H1 (cell line): Measurements from ENCODE around the gene SCGB1D4. TPM values are rescaled to one million over a fixed set of nuclear protein-coding genes. Genes with fewer than 3 reads are reported as not detected.
A peak's percentile ranks its signal among the peaks of the same experiment; 100 is the strongest.

Experiments
- CTCF ChIA-PET: fragments of 300-600 bp; sonication (Branson Sonifier 250); formaldehyde crosslinking; loops from one replicate; lab custom pipeline; 2021; ENCODE audit not compliant: partially characterized antibody; lab: Charles Lee
- POLR2A ChIA-PET: fragments of 300-600 bp; sonication (Branson Sonifier 250); formaldehyde crosslinking; loops from one replicate; lab custom pipeline; 2021; ENCODE audit warnings: inconsistent platforms; ENCODE audit not compliant: partially characterized antibody; lab: Charles Lee
- DNase-seq, 2 experiments: peaks; one replicate each; pipeline versions ENCODE4 v3.0.0 to v3.0.0-alpha.2; 2010 to 2022; ENCODE audit warnings: low spot score in 2 of 2, low read depth in 1 of 2, mixed read lengths in 1 of 2
- FAIRE-seq: peaks from 2 replicates; lab custom pipeline; 2011; peaks lifted over from hg19 to GRCh38; lab: Jason Lieb, UNC
- H2AFZ ChIP-seq: 2 replicates; pipeline ENCODE4 v1.8.1; 2012; ENCODE audit warnings: low read length, inconsistent platforms
- H2AK5ac ChIP-seq: 2 replicates; pipeline ENCODE4 v1.6.1; 2013; ENCODE audit warnings: low read depth, low read length
- H2BK120ac ChIP-seq: replicated peaks from 2 replicates; pipeline ENCODE3; 2013; ENCODE audit warnings: low read depth, low read length, inconsistent platforms
- H2BK12ac ChIP-seq: 2 replicates; pipeline ENCODE4 v1.6.1; 2013; ENCODE audit warnings: low read depth, low read length
- H2BK15ac ChIP-seq: 2 replicates; pipeline ENCODE4 v1.6.1; 2013; ENCODE audit warnings: low read length
- H2BK20ac ChIP-seq: 2 replicates; pipeline ENCODE4 v1.6.1; 2013; ENCODE audit warnings: low read length
- H2BK5ac ChIP-seq: 2 replicates; pipeline ENCODE4 v1.6.1; 2013; ENCODE audit warnings: low read depth, low read length
- H3K14ac ChIP-seq: 2 replicates; pipeline ENCODE4 v1.6.1; 2013; ENCODE audit warnings: inconsistent platforms; ENCODE audit not compliant: insufficient read length
- H3K18ac ChIP-seq: 2 replicates; pipeline ENCODE4 v1.6.1; 2013; ENCODE audit warnings: low read length; ENCODE audit errors: extremely low read depth
- H3K23ac ChIP-seq: 2 replicates; pipeline ENCODE4 v1.6.1; 2013; ENCODE audit warnings: inconsistent platforms; ENCODE audit not compliant: insufficient read length
- H3K23me2 ChIP-seq: 2 replicates; pipeline ENCODE4 v1.6.1; 2013; ENCODE audit warnings: low read depth, low read length
- H3K27ac ChIP-seq: 2 replicates; pipeline ENCODE4 v1.6.1; 2011; ENCODE audit warnings: low read depth, low read length, inconsistent platforms
- H3K27me3 ChIP-seq, 4 experiments: replicated peaks in 1 of 4; 1 replicate in 1 of 4; 2 replicates in 3 of 4; pipeline versions ENCODE4 v1.6.1 to v1.8.1; 2011 to 2013; ENCODE audit warnings: low read length in 3 of 4, mild to moderate bottlenecking in 3 of 4, inconsistent platforms in 2 of 4, mixed read lengths in 2 of 4, moderate library complexity in 1 of 4; ENCODE audit not compliant: control insufficient read depth in 3 of 4, insufficient read depth in 3 of 4; ENCODE audit errors: extremely low read depth in 1 of 4
- H3K36me3 ChIP-seq, 4 experiments: 2 replicates each; pipeline versions ENCODE4 v1.6.1 to v1.8.1; 2011 to 2013; ENCODE audit warnings: mild to moderate bottlenecking in 4 of 4, low read length in 3 of 4, moderate library complexity in 2 of 4, control low read depth in 1 of 4, inconsistent platforms in 1 of 4; ENCODE audit not compliant: insufficient read depth in 4 of 4, control insufficient read depth in 2 of 4
- H3K4ac ChIP-seq: replicated peaks from 2 replicates; pipeline ENCODE3; 2013; ENCODE audit warnings: low read length, low read depth, mixed read lengths, inconsistent platforms; ENCODE audit not compliant: insufficient read length
- H3K4me1 ChIP-seq, 4 experiments: replicated peaks in 1 of 4; 1 replicate in 1 of 4; 2 replicates in 3 of 4; pipeline versions ENCODE4 v1.6.1 to v1.8.1; 2011 to 2013; ENCODE audit warnings: low read length in 3 of 4, inconsistent platforms in 2 of 4, mixed read lengths in 1 of 4; ENCODE audit not compliant: insufficient read depth in 4 of 4, control insufficient read depth in 3 of 4
- H3K4me2 ChIP-seq, 2 experiments: 2 replicates each; pipeline versions ENCODE4 v1.6.1 to v1.8.1; 2011 to 2013; ENCODE audit warnings: low read depth in 2 of 2, low read length in 2 of 2, control low read depth in 1 of 2, inconsistent platforms in 1 of 2, mild to moderate bottlenecking in 1 of 2; ENCODE audit not compliant: insufficient read depth in 1 of 2
- H3K4me3 ChIP-seq, 4 experiments: fragments of 200-600, 300-600 bp in 1 of 4; sonication (generic), shearing (Covaris generic), sonication (Bioruptor Twin) in 1 of 4; 2 replicates each; pipeline versions ENCODE4 v1.5.1 to v1.8.1; 2011 to 2016; ENCODE audit warnings: low read length in 4 of 4, low read depth in 3 of 4, control low read depth in 2 of 4, inconsistent platforms in 2 of 4, mild to moderate bottlenecking in 2 of 4, mixed read lengths in 1 of 4, moderate library complexity in 1 of 4; ENCODE audit not compliant: insufficient read depth in 2 of 4; ENCODE audit errors: extremely low read depth in 1 of 4
- H3K56ac ChIP-seq: replicated peaks from 2 replicates; pipeline ENCODE3; 2013; ENCODE audit warnings: low read depth, mild to moderate bottlenecking, mixed read lengths, low read length, inconsistent platforms; ENCODE audit not compliant: insufficient read length
- H3K79me1 ChIP-seq: 2 replicates; pipeline ENCODE4 v1.6.1; 2013; ENCODE audit warnings: low read depth, low read length, control low read depth
- H3K79me2 ChIP-seq, 2 experiments: 2 replicates each; pipeline versions ENCODE4 v1.6.1 to v1.8.1; 2012 to 2013; ENCODE audit warnings: low read length in 2 of 2, mild to moderate bottlenecking in 2 of 2, inconsistent platforms in 1 of 2; ENCODE audit not compliant: insufficient read depth in 2 of 2, control insufficient read depth in 1 of 2
- H3K9ac ChIP-seq, 4 experiments: replicated peaks in 1 of 4; 1 replicate in 1 of 4; 2 replicates in 3 of 4; pipeline versions ENCODE4 v1.6.1 to v1.8.1; 2011 to 2013; ENCODE audit warnings: low read depth in 3 of 4, low read length in 3 of 4, control low read depth in 2 of 4, mild to moderate bottlenecking in 2 of 4, moderate library complexity in 2 of 4, inconsistent platforms in 1 of 4; ENCODE audit errors: extremely low read depth in 1 of 4
- H3K9me3 ChIP-seq, 2 experiments: 2 replicates each; pipeline versions ENCODE4 v1.6.1 to v1.8.1; 2012 to 2013; ENCODE audit warnings: mild to moderate bottlenecking in 2 of 2, moderate library complexity in 2 of 2, control low read depth in 1 of 2, inconsistent platforms in 1 of 2, low read depth in 1 of 2, low read length in 1 of 2, mixed read lengths in 1 of 2; ENCODE audit not compliant: insufficient read depth in 2 of 2
- H4K20me1 ChIP-seq, 2 experiments: replicated peaks in 1 of 2; 2 replicates each; pipeline versions ENCODE3 to v1.8.1; 2011 to 2013; ENCODE audit warnings: inconsistent platforms in 2 of 2, low read length in 2 of 2, mild to moderate bottlenecking in 1 of 2; ENCODE audit not compliant: insufficient read depth in 2 of 2, control insufficient read depth in 1 of 2
- H4K5ac ChIP-seq: 2 replicates; pipeline ENCODE4 v1.6.1; 2013; ENCODE audit warnings: low read length, low read depth, mixed read lengths, inconsistent platforms; ENCODE audit not compliant: insufficient read length
- H4K8ac ChIP-seq: 2 replicates; pipeline ENCODE4 v1.8.0; 2013; ENCODE audit warnings: mild to moderate bottlenecking, moderate library complexity, low read length, inconsistent platforms; ENCODE audit not compliant: insufficient read depth; ENCODE audit errors: extremely low read depth
- H4K91ac ChIP-seq: replicated peaks from 2 replicates; pipeline ENCODE3; 2013; ENCODE audit warnings: low read length, mixed read lengths, inconsistent platforms; ENCODE audit not compliant: insufficient read length
- GTF2F1 ChIP-seq: IDR thresholded peaks from 2 replicates; pipeline ENCODE4 v1.6.1; 2012; ENCODE audit warnings: low read depth, low read length, improper control_type of control experiment, borderline replicate concordance
- MAX ChIP-seq: IDR thresholded peaks from 2 replicates; pipeline ENCODE4 v1.6.1; 2012; ENCODE audit warnings: inconsistent platforms
- RAD21 ChIP-seq, 2 experiments: IDR thresholded peaks in 1 of 2; conservative IDR thresholded peaks in 1 of 2; 2 replicates each; pipeline ENCODE4 v1.6.1; 2011; ENCODE audit warnings: low read depth in 2 of 2, low read length in 2 of 2, improper control_type of control experiment in 1 of 2, inconsistent platforms in 1 of 2, mild to moderate bottlenecking in 1 of 2, moderate library complexity in 1 of 2
- RFX5 ChIP-seq: IDR thresholded peaks from 2 replicates; pipeline ENCODE4 v1.6.1; 2011; ENCODE audit warnings: low read depth, low read length, improper control_type of control experiment, borderline replicate concordance
- SIN3A ChIP-seq, 2 experiments: IDR thresholded peaks in 1 of 2; conservative IDR thresholded peaks in 1 of 2; 2 replicates each; pipeline ENCODE4 v1.6.1; 2011 to 2012; ENCODE audit warnings: low read length in 2 of 2, improper control_type of control experiment in 1 of 2, low read depth in 1 of 2, mild to moderate bottlenecking in 1 of 2
- TBP ChIP-seq: IDR thresholded peaks from 2 replicates; pipeline ENCODE4 v1.6.1; 2011; ENCODE audit warnings: low read depth, low read length, improper control_type of control experiment
- WGBS, 2 experiments: shearing (Covaris generic) in 1 of 2; methylation state at CpG; one replicate each; pipeline versions ENCODE4 v1.1.6 to v1.1.7; 2013 to 2015; ENCODE audit warnings: low lambda C conversion rate in 2 of 2, mixed read lengths in 2 of 2, inconsistent platforms in 1 of 2, low coverage in 1 of 2, missing lambda C conversion rate in 1 of 2; ENCODE audit not compliant: insufficient replicate concordance in 2 of 2, insufficient coverage in 1 of 2, insufficient read length in 1 of 2; ENCODE audit errors: extremely low coverage in 1 of 2, missing lambda C conversion rate in 1 of 2; 5-methylcytosine and 5-hydroxymethylcytosine counted together
- polyA plus RNA-seq, 7 experiments: library from polyadenylated mRNA; depleted of rRNA in 3 of 7; stranded (reverse) in 5 of 7; unstranded in 2 of 7; fragments of >200 nt in 5 of 7; fragments of 200-250 nt in 2 of 7; gene quantifications; 1 replicate in 5 of 7; 2 replicates in 1 of 7; 4 replicates in 1 of 7; pipeline versions ENCODE4 v1.2.1 to v1.2.3, GENCODE V29; 2011 to 2013; ENCODE audit warnings: missing spikeins in 2 of 7, mixed read lengths in 2 of 7
- total RNA-seq: library from RNA; stranded (reverse); fragmentation: NEBNext Ultra II Directional; extraction: Animal tissue kit (Norgen Biotek cat#: 25700); gene quantifications from 2 replicates; pipeline ENCODE4 v1.2.1, GENCODE V29; 2021
- TF ChIP-seq, protein P1 (sequence below), 3 experiments: IDR thresholded peaks; 1 replicate in 2 of 3; 2 replicates in 1 of 3; pipeline versions ENCODE4 v1.5.1 to v1.6.1; 2011; ENCODE audit warnings: low read length in 3 of 3, mild to moderate bottlenecking in 3 of 3, inconsistent platforms in 2 of 3, low read depth in 1 of 3, moderate library complexity in 1 of 3; ENCODE audit not compliant: insufficient read depth in 1 of 3; ENCODE audit errors: control extremely low read depth in 1 of 3

The SCGB1D4 gene
- total and polyA plus RNA-seq, 2 of the 8 experiments (the other 6 are each of a cell fraction or from before 2014, with no cell fraction given) = not detected

GRCh38 chr11:62324731-62325556 is 26.1 kb upstream of the SCGB1D4 start:
- 49% methylated on average over 18 of the region's 18 CpGs; no CpG with 5 or more reads in 1 of the 2 experiments for WGBS, 2 experiments
- H3K23me2 ChIP-seq = no peaks in the 10 kb centered on the region
- H3K79me2 ChIP-seq = no peaks in the 10 kb centered on the region
- no peak overlapping the region for H4K8ac ChIP-seq
- CTCF ChIA-PET = interaction anchor here (0.6 to 4.2 kb wide), 15 partner anchors 9 to 204 kb away, joined by 3 to 27 read pairs (median 3); no protein-coding TSS in a partner anchor
- no peak overlapping the region for H3K23ac ChIP-seq
- no peak overlapping the region for H2BK120ac ChIP-seq
- no peak overlapping the region for H3K4me2 ChIP-seq
- peak; percentile 41 to 91 for DNase-seq
- no peak overlapping the region; the same call in 1 of the 2 replicates for H2BK15ac ChIP-seq
- H2AK5ac ChIP-seq = no peak overlapping the region
- H3K4me1 ChIP-seq = no peaks in the 10 kb centered on the region
- H3K27ac ChIP-seq = no peak overlapping the region
- H4K5ac ChIP-seq = no peak overlapping the region
- peak; percentile 76 for FAIRE-seq
- no peaks in the 10 kb centered on the region for H4K20me1 ChIP-seq
- no peak overlapping the region for H3K4me3 ChIP-seq
- no peak overlapping the region for H3K4ac ChIP-seq
- H4K91ac ChIP-seq = no peak overlapping the region
- H3K79me1 ChIP-seq = no peaks in the 10 kb centered on the region
- no peak overlapping the region for H3K9ac ChIP-seq
- no peak overlapping the region; the same call in 1 of the 2 replicates for H3K18ac ChIP-seq
- no peak overlapping the region for H3K14ac ChIP-seq
- H2AFZ ChIP-seq = no peak overlapping the region
- POLR2A ChIA-PET = no interaction called here
- no peaks in the 10 kb centered on the region for H3K9me3 ChIP-seq
- H2BK20ac ChIP-seq = no peak overlapping the region
- no peak overlapping the region for H3K56ac ChIP-seq
- no peaks in the 10 kb centered on the region for H3K36me3 ChIP-seq
- H3K27me3 ChIP-seq = 0 out of 7 replicates have a peak, but pooled peaks cover 0 to 2% (median 0%) of the 10 kb centered on the region in 4 experiments
- H2BK5ac ChIP-seq = no peak overlapping the region
- no peak overlapping the region for H2BK12ac ChIP-seq
- TF ChIP-seq, protein P1, sequence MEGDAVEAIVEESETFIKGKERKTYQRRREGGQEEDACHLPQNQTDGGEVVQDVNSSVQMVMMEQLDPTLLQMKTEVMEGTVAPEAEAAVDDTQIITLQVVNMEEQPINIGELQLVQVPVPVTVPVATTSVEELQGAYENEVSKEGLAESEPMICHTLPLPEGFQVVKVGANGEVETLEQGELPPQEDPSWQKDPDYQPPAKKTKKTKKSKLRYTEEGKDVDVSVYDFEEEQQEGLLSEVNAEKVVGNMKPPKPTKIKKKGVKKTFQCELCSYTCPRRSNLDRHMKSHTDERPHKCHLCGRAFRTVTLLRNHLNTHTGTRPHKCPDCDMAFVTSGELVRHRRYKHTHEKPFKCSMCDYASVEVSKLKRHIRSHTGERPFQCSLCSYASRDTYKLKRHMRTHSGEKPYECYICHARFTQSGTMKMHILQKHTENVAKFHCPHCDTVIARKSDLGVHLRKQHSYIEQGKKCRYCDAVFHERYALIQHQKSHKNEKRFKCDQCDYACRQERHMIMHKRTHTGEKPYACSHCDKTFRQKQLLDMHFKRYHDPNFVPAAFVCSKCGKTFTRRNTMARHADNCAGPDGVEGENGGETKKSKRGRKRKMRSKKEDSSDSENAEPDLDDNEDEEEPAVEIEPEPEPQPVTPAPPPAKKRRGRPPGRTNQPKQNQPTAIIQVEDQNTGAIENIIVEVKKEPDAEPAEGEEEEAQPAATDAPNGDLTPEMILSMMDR (IDR thresholded peaks at IDR 0.05; ENCODE audit: control extremely low read depth in 1 of 3, insufficient read depth in 1 of 3, low read depth in 1 of 3, low read length in 3 of 3) = peak; percentile 98 to 100 (median 99)
- TF ChIP-seq RFX5 = no peak
- no peak for TF ChIP-seq GTF2F1
- TF ChIP-seq SIN3A (conservative IDR thresholded peaks at IDR 0.05 in 1 of 2, IDR thresholded peaks at IDR 0.05 in 1 of 2; ENCODE audit: low read depth in 1 of 2, low read length in 2 of 2) = 0 out of 4 replicates have a peak, but pooled peaks of 1 of the 2 experiments have one; percentile 56
- TF ChIP-seq MAX = 0 out of 2 replicates have a peak, but pooled peaks have one; percentile 12
- TF ChIP-seq RAD21 (IDR thresholded peaks at IDR 0.05 in 1 of 2, conservative IDR thresholded peaks at IDR 0.05 in 1 of 2; ENCODE audit: low read depth in 2 of 2, low read length in 2 of 2) = peak; percentile 95 to 98
- TF ChIP-seq TBP = no peak
